Sigmoid colon (tissue), 7 donors: ENCODE data around the gene NMT1. TPM values are rescaled to one million over a fixed set of nuclear protein-coding genes. Genes with fewer than 3 reads are reported as not detected.

Source experiments
- DNase-seq: peaks from one replicate; pipeline ENCODE4 v3.0.0-alpha.2; 2019
- H3K27ac ChIP-seq, 4 donors: fragments of 200-600 bp; sonication (generic); one replicate each; pipeline ENCODE4 v1.5.1; 2016 to 2019; ENCODE audit warnings: mild to moderate bottlenecking in 1 of 4
- H3K27me3 ChIP-seq, 3 donors: fragments of 200-600 bp; sonication (generic); one replicate each; pipeline ENCODE4 v1.5.1; 2019; ENCODE audit warnings: mild to moderate bottlenecking in 1 of 3
- H3K36me3 ChIP-seq, 4 donors: fragments of 200-600 bp; sonication (generic); one replicate each; pipeline ENCODE4 v1.5.1; 2016 to 2019
- H3K4me1 ChIP-seq, 4 donors: fragments of 200-600 bp; sonication (generic); one replicate each; pipeline ENCODE4 v1.5.1; 2017 to 2019
- H3K4me3 ChIP-seq, 4 donors: fragments of 200-600 bp; sonication (generic); one replicate each; pipeline ENCODE4 v1.5.1; 2017 to 2019; ENCODE audit warnings: mild to moderate bottlenecking in 2 of 4, moderate library complexity in 1 of 4
- H3K9me3 ChIP-seq, 4 donors: fragments of 200-600 bp in 3 of 4; sonication (generic) in 3 of 4; one replicate each; pipeline versions ENCODE4 v1.5.1 to v1.6.1; 2013 to 2019
- CTCF ChIP-seq, 4 experiments: fragments of 450-650 bp in 3 of 4; fragments of 200-600 bp in 1 of 4; IDR thresholded peaks; one replicate each; pipeline ENCODE4 v1.5.1; 2016 to 2019; ENCODE audit warnings: antibody characterized with exemption in 4 of 4, mild to moderate bottlenecking in 3 of 4, moderate library complexity in 2 of 4
- EP300 ChIP-seq, 4 donors: sonication (generic); formaldehyde crosslinking; IDR thresholded peaks; one replicate each; pipeline ENCODE4 v1.6.1; 2017; ENCODE audit warnings: antibody characterized with exemption in 4 of 4
- POLR2A ChIP-seq, 2 donors: fragments of 450-650 bp; IDR thresholded peaks; one replicate each; pipeline ENCODE4 v1.6.1; 2016; ENCODE audit warnings: antibody characterized with exemption in 2 of 2, mild to moderate bottlenecking in 2 of 2, moderate library complexity in 2 of 2
- POLR2AphosphoS5 ChIP-seq, 4 donors: sonication (generic); formaldehyde crosslinking; IDR thresholded peaks; one replicate each; pipeline ENCODE4 v1.6.1; 2017; ENCODE audit warnings: antibody characterized with exemption in 4 of 4
- WGBS, 2 donors: extraction: QIAGEN DNeasy Blood & Tissue Kit; methylation state at CpG; one replicate each; pipeline ENCODE4 v1.1.7; 2013; 5-methylcytosine and 5-hydroxymethylcytosine counted together
- intact Hi-C: fragments of 100-400 bp; cut with DNase I; formaldehyde crosslinking; loops from one replicate; pipeline ENCODE4 v1.15.1; 2023
- polyA plus RNA-seq, 3 donors: library from polyadenylated mRNA; stranded (reverse); fragments of 200-250 nt; gene quantifications; one replicate each; pipeline ENCODE4 v1.2.3, GENCODE V29; 2013
- total RNA-seq, 4 donors: library from RNA; depleted of rRNA; stranded (reverse); fragments of >200 nt; gene quantifications; one replicate each; pipeline ENCODE4 v1.1.0, GENCODE V29; 2016
- donor health status: healthy with polysubstance abuse.
- donor health status: Bipolar disorder and iron deficiency.
- donor health status: healthy.

Gene NMT1
- total and polyA plus RNA-seq, 7 donors: 13.2 to 59.2 (median 41.0) TPM

- intact Hi-C loops: no loop called here
- Histone ChIP-seq H3K4me3 (no peak overlapping the region), H3K4me1 (peaks cover 0 to 26% (median 15%) of the 10 kb centered on the region in 4 donors), H3K9me3 (no peaks in the 10 kb centered on the region), H3K36me3 (peaks cover 0 to 31% (median 8%) of the 10 kb centered on the region in 4 donors), H3K27ac (no peak overlapping the region), H3K27me3 (no peaks in the 10 kb centered on the region)
- no peak for DNase-seq
- WGBS, 2 donors: 19 to 64% methylated on average over 3 of the region's 3 CpGs
- TF ChIP-seq POLR2A (IDR thresholded peaks at IDR 0.05): no peak
- no peak for TF ChIP-seq EP300 (IDR thresholded peaks at IDR 0.05)
- no peak for TF ChIP-seq CTCF (IDR thresholded peaks at IDR 0.05)
- TF ChIP-seq POLR2AphosphoS5 (IDR thresholded peaks at IDR 0.05): no peak
These were observed 24.4 kb upstream of the NMT1 start for GRCh38 chr17:45036691-45037090.

- 64 to 70% methylated on average over 13 of the region's 13 CpGs for WGBS, 2 donors
- Histone ChIP-seq H3K27me3 (no peaks in the 10 kb centered on the region), H3K36me3 (peaks cover 0 to 8% (median 2%) of the 10 kb centered on the region in 4 donors), H3K9me3 (no peaks in the 10 kb centered on the region), H3K27ac (peak overlapping the region in 3 of 4 donors; percentile 20 to 70 (median 23)), H3K4me3 (no peak overlapping the region), H3K4me1 (peaks cover 0 to 44% (median 30%) of the 10 kb centered on the region in 4 donors)
- intact Hi-C loops: no loop called here
- peak; percentile 89 for DNase-seq
- TF ChIP-seq POLR2A (IDR thresholded peaks at IDR 0.05): no peak
- TF ChIP-seq EP300 (IDR thresholded peaks at IDR 0.05): no peak
- TF ChIP-seq CTCF (IDR thresholded peaks at IDR 0.05): no peak
- TF ChIP-seq POLR2AphosphoS5 (IDR thresholded peaks at IDR 0.05): peak in 2 of 4 donors; percentile 10 to 11
These were observed 22.1 kb upstream of the NMT1 start for GRCh38 chr17:45038728-45039634.

GRCh38 chr17:45040459-45040858 is 20.7 kb upstream of the NMT1 start:
- WGBS, 2 donors: 90 to 91% methylated on average over 4 of the region's 4 CpGs
- Histone ChIP-seq H3K4me3 (no peak overlapping the region), H3K4me1 (peaks cover 0 to 55% (median 34%) of the 10 kb centered on the region in 4 donors), H3K27ac (peak overlapping the region in 3 of 4 donors; percentile 31 to 43 (median 39)), H3K27me3 (no peaks in the 10 kb centered on the region), H3K9me3 (no peaks in the 10 kb centered on the region), H3K36me3 (no peaks in the 10 kb centered on the region)
- no peak for DNase-seq
- TF ChIP-seq POLR2AphosphoS5 (IDR thresholded peaks at IDR 0.05): no peak
- TF ChIP-seq EP300 (IDR thresholded peaks at IDR 0.05): no peak
- no peak for TF ChIP-seq POLR2A (IDR thresholded peaks at IDR 0.05)
- no peak for TF ChIP-seq CTCF (IDR thresholded peaks at IDR 0.05)
- intact Hi-C loops: no loop called here

- intact Hi-C loops: no loop called here
- TF ChIP-seq EP300 (IDR thresholded peaks at IDR 0.05) (no peak), POLR2A (IDR thresholded peaks at IDR 0.05) (no peak), CTCF (IDR thresholded peaks at IDR 0.05) (no peak), POLR2AphosphoS5 (IDR thresholded peaks at IDR 0.05) (no peak)
These were observed 18.6 kb upstream of the NMT1 start for GRCh38 chr17:45042346-45043120.

More at GRCh38 chr17:45042346-45043120, 18.6 kb upstream of the NMT1 start:
- Histone ChIP-seq H3K4me3 (no peak overlapping the region), H3K36me3 (no peaks in the 10 kb centered on the region), H3K27ac (peak overlapping the region; percentile 41 to 59 (median 48)), H3K4me1 (peaks cover 0 to 55% (median 34%) of the 10 kb centered on the region in 4 donors), H3K9me3 (no peaks in the 10 kb centered on the region), H3K27me3 (no peaks in the 10 kb centered on the region)
- WGBS, 2 donors: 76 to 80% methylated on average over 11 of the region's 11 CpGs
- no peak for DNase-seq
